NB4 (cell line): Measurements from ENCODE around the gene NONO.

ENCODE experiments used
- CTCF ChIP-seq: IDR thresholded peaks from one replicate; pipeline ENCODE4 v1.5.1; 2012; ENCODE audit warnings: low read depth, low read length
- MYC ChIP-seq: IDR thresholded peaks from 2 replicates; pipeline ENCODE4 v1.6.1; 2011; ENCODE audit warnings: low read depth, low read length
- POLR2A ChIP-seq: IDR thresholded peaks from 2 replicates; pipeline ENCODE4 v1.6.1; 2011; ENCODE audit warnings: mild to moderate bottlenecking; ENCODE audit not compliant: insufficient read length; ENCODE audit errors: extremely low read depth

GRCh38 chrX:71315917-71316316 is 32.5 kb downstream of the NONO start:
- TF ChIP-seq CTCF (no peak), POLR2A (no peak), MYC (no peak)
